Smooth muscle cell (in vitro differentiated cells): ENCODE measurements around the gene POLR2A. TPM values are rescaled to one million over a fixed set of nuclear protein-coding genes. Genes with fewer than 3 reads are reported as not detected.

ENCODE experiments used
- DNase-seq: peaks from one replicate; lab custom pipeline; 2025; ENCODE audit not compliant: unreplicated experiment; lab: John Stamatoyannopoulos, UW
- H2AFZ ChIP-seq: fragments of 200-600 bp; sonication (generic); 2 replicates; pipeline ENCODE4 v1.6.0; 2016; ENCODE audit warnings: antibody characterized with exemption, low read depth, mild to moderate bottlenecking
- H3F3A ChIP-seq: fragments of 200-600 bp; sonication (generic); 2 replicates; pipeline ENCODE4 v1.6.0; 2017; ENCODE audit warnings: antibody characterized with exemption, low read depth
- H3K27ac ChIP-seq: fragments of 200-600 bp; sonication (generic); 2 replicates; pipeline ENCODE4 v1.5.1; 2016; ENCODE audit warnings: low read depth, mild to moderate bottlenecking
- H3K27me3 ChIP-seq: fragments of 200-600 bp; sonication (generic); 2 replicates; pipeline ENCODE4 v1.6.1; 2016; ENCODE audit warnings: low read depth, mild to moderate bottlenecking
- H3K36me3 ChIP-seq: fragments of 200-600 bp; sonication (generic); 2 replicates; pipeline ENCODE4 v1.5.1; 2016; ENCODE audit warnings: low read depth
- H3K4me1 ChIP-seq: fragments of 200-600 bp; sonication (generic); 2 replicates; pipeline ENCODE4 v1.5.1; 2016; ENCODE audit warnings: low read depth
- H3K4me2 ChIP-seq: fragments of 200-600 bp; sonication (generic); 2 replicates; pipeline ENCODE4 v1.6.0; 2016; ENCODE audit warnings: mild to moderate bottlenecking
- H3K4me3 ChIP-seq: fragments of 200-600 bp; sonication (generic); 2 replicates; pipeline ENCODE4 v1.5.1; 2016; ENCODE audit warnings: mild to moderate bottlenecking
- H3K79me2 ChIP-seq: fragments of 200-600 bp; sonication (generic); 2 replicates; pipeline ENCODE4 v1.6.0; 2016; ENCODE audit warnings: low read depth, mild to moderate bottlenecking
- H3K9ac ChIP-seq: fragments of 200-600 bp; sonication (generic); 2 replicates; pipeline ENCODE4 v1.6.0; 2016; ENCODE audit warnings: low read depth
- H3K9me3 ChIP-seq: fragments of 200-600 bp; sonication (generic); replicated peaks from 2 replicates; pipeline ENCODE4 v1.5.1; 2016; ENCODE audit warnings: low read depth
- H4K20me1 ChIP-seq: fragments of 200-600 bp; sonication (generic); 2 replicates; pipeline ENCODE4 v1.6.0; 2016; ENCODE audit warnings: low read depth
- CTCF ChIP-seq: fragments of 200-600 bp; sonication (generic); IDR thresholded peaks from 2 replicates; pipeline ENCODE4 v1.5.1; 2017; ENCODE audit warnings: borderline replicate concordance, mild to moderate bottlenecking, antibody characterized with exemption; ENCODE audit not compliant: insufficient read depth, poor library complexity, severe bottlenecking
- WGBS: methylation state at CpG from one replicate; pipeline ENCODE4 v1.1.7; 2016; ENCODE audit warnings: low lambda C conversion rate; 5-methylcytosine and 5-hydroxymethylcytosine counted together
- polyA plus RNA-seq: library from polyadenylated mRNA; unstranded; fragments of >200 nt; fragmentation: Nextera tagmentation; extraction: Ambion mirVana; gene quantifications from 2 replicates; pipeline ENCODE4 v1.2.1, GENCODE V29; 2016
- total RNA-seq: library from RNA; depleted of rRNA; stranded (reverse); fragments of >200 nt; gene quantifications from 2 replicates; pipeline ENCODE4 v1.2.3, GENCODE V29; 2014

The POLR2A gene
- total and polyA plus RNA-seq, 2 experiments from 2014 or later, result 72.0 to 80.2 TPM

- H3K27ac ChIP-seq, result no peak within 1 kb of the TSS
Measured at GRCh38 chr17:7439462-7440112, 44.6 kb upstream of the POLR2A start, which contains the start of gene FGF11. Gene FGF11, plus strand, starts transcription at chr17:7439512. Its CDS starts 109 bp downstream, at chr17:7439621.

GRCh38 chr17:7440113-7440833 lies 43.9 kb upstream of the POLR2A start:
- Histone ChIP-seq H3K4me2 (peak overlapping the region; percentile 88), H3K4me3 (peak overlapping the region; percentile 61), H4K20me1 (peaks cover 12% of the 10 kb centered on the region), H3K4me1 (peaks cover 22% of the 10 kb centered on the region), H3K27me3 (no peaks in the 10 kb centered on the region), H3K79me2 (no peaks in the 10 kb centered on the region), H3F3A (peaks cover 16% of the 10 kb centered on the region), H3K27ac (no peak overlapping the region), H2AFZ (peak overlapping the region; percentile 38), H3K9ac (peak overlapping the region; percentile 42), H3K36me3 (no peaks in the 10 kb centered on the region), H3K9me3 (no peaks in the 10 kb centered on the region)
- WGBS, result 2% methylated on average over 34 of the region's 46 CpGs
- TF ChIP-seq CTCF, result no peak
- no peak for DNase-seq

More at GRCh38 chr17:7439462-7440112, 44.6 kb upstream of the POLR2A start, which contains the start of gene FGF11:
- Histone ChIP-seq H3F3A (peaks cover 16% of the 10 kb centered on the region), H3K4me1 (peaks cover 22% of the 10 kb centered on the region), H3K4me3 (peak within 1 kb of the TSS; percentile 61), H3K4me2 (peak within 1 kb of the TSS; percentile 88), H3K9ac (peak within 1 kb of the TSS; percentile 45), H4K20me1 (peaks cover 12% of the 10 kb centered on the region), H3K9me3 (no peaks in the 10 kb centered on the region), H3K36me3 (no peaks in the 10 kb centered on the region), H3K27me3 (no peaks in the 10 kb centered on the region), H2AFZ (peak within 1 kb of the TSS; percentile 38), H3K79me2 (no peaks in the 10 kb centered on the region)
- no peak for TF ChIP-seq CTCF
- no peak for DNase-seq
- 3% methylated on average over 47 of the region's 50 CpGs for WGBS

GRCh38 chr17:7440834-7441195 lies 43.4 kb upstream of the POLR2A start:
- TF ChIP-seq CTCF, result no peak
- Histone ChIP-seq H2AFZ (no peak overlapping the region), H3K27ac (no peak overlapping the region), H3K4me2 (peak overlapping the region; percentile 88), H3K4me1 (peaks cover 24% of the 10 kb centered on the region), H4K20me1 (peaks cover 12% of the 10 kb centered on the region), H3K9ac (peak overlapping the region; percentile 42), H3K27me3 (peaks cover under 1% of the 10 kb centered on the region), H3K36me3 (no peaks in the 10 kb centered on the region), H3K79me2 (no peaks in the 10 kb centered on the region), H3K9me3 (no peaks in the 10 kb centered on the region), H3K4me3 (peak overlapping the region; percentile 61), H3F3A (peaks cover 16% of the 10 kb centered on the region)
- DNase-seq, result no peak
- 2% methylated on average over 12 of the region's 12 CpGs for WGBS
